Esophagus mucosa (tissue), 1 donor: ENCODE data around the gene PDCL2. TPM values are rescaled to one million over a fixed set of nuclear protein-coding genes. Genes with fewer than 3 reads are reported as not detected.

Experiments
- ATAC-seq: fragments of 200-7000 bp; cut with Tn5 transposase; one replicate; pipeline ENCODE4 v1.9.1; 2020
- total RNA-seq: library from RNA; stranded (reverse); gene quantifications from one replicate; pipeline ENCODE4 v1.2.4, GENCODE V29; 2023
- donor health status: DM: yes; HTN: yes; CAD: no.

Gene PDCL2
- total RNA-seq, 1 donor from 2014 or later = 0.28 TPM

GRCh38 chr4:55534306-55534705 is 57.7 kb downstream of the PDCL2 start:
- no peak for ATAC-seq

- ATAC-seq = no peak
Measured at GRCh38 chr4:55530691-55531090, 61.4 kb downstream of the PDCL2 start.

- no peak for ATAC-seq
Measured at GRCh38 chr4:55530167-55530566, 61.9 kb downstream of the PDCL2 start.

- no peak for ATAC-seq
Measured at GRCh38 chr4:55528491-55528890, 63.6 kb downstream of the PDCL2 start.

- no peak for ATAC-seq
Measured at GRCh38 chr4:55524844-55525571, 67.0 kb downstream of the PDCL2 start.

- no peak for ATAC-seq
Measured at GRCh38 chr4:55518442-55518841, 73.6 kb downstream of the PDCL2 start.

- ATAC-seq = no peak
Measured at GRCh38 chr4:55517526-55518229, 74.4 kb downstream of the PDCL2 start.

- peak; percentile 45 for ATAC-seq
Measured at GRCh38 chr4:55512922-55513571, 79.0 kb downstream of the PDCL2 start.

- ATAC-seq = no peak
Measured at GRCh38 chr4:55512077-55512476, 80.0 kb downstream of the PDCL2 start.

- no peak for ATAC-seq
Measured at GRCh38 chr4:55510685-55511084, 81.4 kb downstream of the PDCL2 start.

- ATAC-seq = no peak
Measured at GRCh38 chr4:55509266-55509665, 82.8 kb downstream of the PDCL2 start.

- ATAC-seq = no peak
Measured at GRCh38 chr4:55507612-55508011, 84.4 kb downstream of the PDCL2 start.

Other genes starting within 250 kb of the PDCL2 start
- gene SRD5A3, start 246.0 kb downstream of the PDCL2 start, total RNA-seq = 52.8 TPM
- 90.7 TPM for gene TMEM165, start 196.3 kb downstream of the PDCL2 start, total RNA-seq
- gene CLOCK, start 45.3 kb downstream of the PDCL2 start, total RNA-seq = 32.9 TPM
- 96.3 TPM for gene NMU, start 44.1 kb upstream of the PDCL2 start, total RNA-seq
- not detected for gene EXOC1L, start 227.5 kb upstream of the PDCL2 start, total RNA-seq